Mesenchymal stem cell (in vitro differentiated cells and primary cell): ENCODE data around the gene CCR9.

ENCODE experiments used
- DNase-seq: peaks from one replicate; pipeline ENCODE4 v3.0.0-alpha.2; 2013
- H2AFZ ChIP-seq: one replicate; pipeline ENCODE4 v1.6.1; 2013; ENCODE audit warnings: low read depth, mild to moderate bottlenecking, control low read depth, inconsistent platforms, low read length, moderate library complexity
- H2AK5ac ChIP-seq: 2 replicates; pipeline ENCODE4 v1.6.1; 2013; ENCODE audit warnings: low read length, moderate library complexity, mild to moderate bottlenecking, inconsistent platforms; ENCODE audit not compliant: severe bottlenecking
- H2BK120ac ChIP-seq: one replicate; pipeline ENCODE4 v1.6.1; 2013; ENCODE audit warnings: low read depth, mild to moderate bottlenecking, inconsistent platforms, low read length, moderate library complexity
- H2BK12ac ChIP-seq, 2 experiments: one replicate each; pipeline ENCODE4 v1.6.1; 2013; ENCODE audit warnings: inconsistent platforms in 2 of 2, low read length in 2 of 2, mild to moderate bottlenecking in 2 of 2, moderate library complexity in 2 of 2, control low read depth in 1 of 2
- H2BK15ac ChIP-seq: one replicate; pipeline ENCODE4 v1.6.1; 2013; ENCODE audit warnings: mild to moderate bottlenecking, low read depth, inconsistent platforms; ENCODE audit not compliant: poor library complexity, severe bottlenecking
- H2BK5ac ChIP-seq: 2 replicates; pipeline ENCODE4 v1.6.1; 2013; ENCODE audit warnings: low read depth, mild to moderate bottlenecking, low read length, control low read depth, inconsistent platforms; ENCODE audit not compliant: poor library complexity, severe bottlenecking
- H3K14ac ChIP-seq, 2 experiments: one replicate each; pipeline ENCODE4 v1.6.1; 2013; ENCODE audit warnings: inconsistent platforms in 2 of 2, low read length in 2 of 2, control low read depth in 1 of 2, mild to moderate bottlenecking in 1 of 2, moderate library complexity in 1 of 2
- H3K18ac ChIP-seq, 2 experiments: one replicate each; pipeline ENCODE4 v1.6.1; 2013; ENCODE audit warnings: inconsistent platforms in 2 of 2, low read length in 2 of 2, control low read depth in 1 of 2, low read depth in 1 of 2, mild to moderate bottlenecking in 1 of 2
- H3K23ac ChIP-seq, 2 experiments: one replicate each; pipeline ENCODE4 v1.6.1; 2013; ENCODE audit warnings: inconsistent platforms in 2 of 2, low read length in 2 of 2, mild to moderate bottlenecking in 2 of 2, moderate library complexity in 2 of 2, control low read depth in 1 of 2
- H3K27ac ChIP-seq: 2 replicates; pipeline ENCODE4 v1.5.1; 2013; ENCODE audit warnings: mild to moderate bottlenecking, moderate library complexity, low read length, control low read depth, inconsistent platforms; ENCODE audit not compliant: poor library complexity, severe bottlenecking
- H3K27me3 ChIP-seq, 2 experiments: 2 replicates each; pipeline versions ENCODE4 v1.6.1 to v1.7.0; 2013; ENCODE audit warnings: low read length in 2 of 2, mild to moderate bottlenecking in 2 of 2, moderate library complexity in 2 of 2, control low read depth in 1 of 2, inconsistent platforms in 1 of 2; ENCODE audit not compliant: control insufficient read depth in 1 of 2, insufficient read depth in 1 of 2
- H3K36me3 ChIP-seq, 2 experiments: 2 replicates each; pipeline versions ENCODE4 v1.6.1 to v1.7.0; 2013; ENCODE audit warnings: low read length in 2 of 2, control low read depth in 1 of 2, inconsistent platforms in 1 of 2, low read depth in 1 of 2, mild to moderate bottlenecking in 1 of 2; ENCODE audit not compliant: insufficient read depth in 2 of 2, control insufficient read depth in 1 of 2
- H3K4ac ChIP-seq, 2 experiments: one replicate each; pipeline ENCODE4 v1.6.1; 2013; ENCODE audit warnings: inconsistent platforms in 2 of 2, low read length in 2 of 2, mild to moderate bottlenecking in 2 of 2, moderate library complexity in 2 of 2, control low read depth in 1 of 2, low read depth in 1 of 2
- H3K4me1 ChIP-seq: 2 replicates; pipeline ENCODE4 v1.6.1; 2013; ENCODE audit warnings: low read depth, low read length, control low read depth; ENCODE audit not compliant: control insufficient read depth, insufficient read depth
- H3K4me2 ChIP-seq: 2 replicates; pipeline ENCODE4 v1.6.1; 2013; ENCODE audit warnings: low read length, mild to moderate bottlenecking, inconsistent platforms; ENCODE audit not compliant: poor library complexity, severe bottlenecking
- H3K4me3 ChIP-seq, 2 experiments: 2 replicates each; pipeline versions ENCODE4 v1.5.1 to v1.7.0; 2013; ENCODE audit warnings: low read length in 2 of 2, mild to moderate bottlenecking in 2 of 2, control low read depth in 1 of 2, low read depth in 1 of 2; ENCODE audit not compliant: insufficient read depth in 1 of 2
- H3K79me1 ChIP-seq: replicated peaks from 2 replicates; pipeline ENCODE4 v1.6.1; 2013; ENCODE audit warnings: mild to moderate bottlenecking, control low read depth, low read length, inconsistent platforms; ENCODE audit not compliant: poor library complexity, severe bottlenecking
- H3K9ac ChIP-seq: 2 replicates; pipeline ENCODE4 v1.7.0; 2013; ENCODE audit warnings: mild to moderate bottlenecking, low read length, moderate library complexity
- H3K9me3 ChIP-seq: 2 replicates; pipeline ENCODE4 v1.7.0; 2013; ENCODE audit warnings: mild to moderate bottlenecking, low read length; ENCODE audit not compliant: control insufficient read depth
- H4K8ac ChIP-seq: one replicate; pipeline ENCODE4 v1.6.1; 2013; ENCODE audit warnings: inconsistent platforms, mild to moderate bottlenecking, low read length, moderate library complexity
- H4K91ac ChIP-seq: one replicate; pipeline ENCODE4 v1.6.1; 2013; ENCODE audit warnings: mild to moderate bottlenecking, low read length, inconsistent platforms
- WGBS: methylation state at CpG from one replicate; pipeline ENCODE4 v1.1.7; 2013; ENCODE audit warnings: mixed read lengths; 5-methylcytosine and 5-hydroxymethylcytosine counted together

Gene CCR9

GRCh38 chr3:45868650-45869049, 17.7 kb upstream of the CCR9 start:
- Histone ChIP-seq H3K4me1 (no peaks in the 10 kb centered on the region), H3K23ac (no peak overlapping the region), H3K27ac (no peak overlapping the region), H2BK5ac (no peak overlapping the region), H3K27me3 (peaks cover 10 to 11% of the 10 kb centered on the region in 2 experiments), H3K4ac (no peak overlapping the region), H3K18ac (no peak overlapping the region), H3K36me3 (no peaks in the 10 kb centered on the region), H4K91ac (no peak overlapping the region), H3K79me1 (no peaks in the 10 kb centered on the region), H2BK15ac (no peak overlapping the region), H3K9me3 (peaks cover 14% of the 10 kb centered on the region), H2AFZ (no peak overlapping the region), H2BK120ac (no peak overlapping the region), H4K8ac (no peak overlapping the region), H2AK5ac (no peak overlapping the region), H3K14ac (no peak overlapping the region), H3K4me3 (no peak overlapping the region), H3K4me2 (no peak overlapping the region), H2BK12ac (no peak overlapping the region), H3K9ac (no peak overlapping the region)
- 50% methylated on average over 2 of the region's 2 CpGs for WGBS
- DNase-seq = no peak

GRCh38 chr3:45869638-45870037, 16.7 kb upstream of the CCR9 start:
- Histone ChIP-seq H3K9ac (no peak overlapping the region), H2AK5ac (no peak overlapping the region), H4K8ac (no peak overlapping the region), H3K27ac (no peak overlapping the region), H3K4ac (no peak overlapping the region), H2BK15ac (no peak overlapping the region), H2BK5ac (no peak overlapping the region), H3K18ac (no peak overlapping the region), H3K36me3 (no peaks in the 10 kb centered on the region), H3K9me3 (peaks cover 13% of the 10 kb centered on the region), H3K4me2 (no peak overlapping the region), H2AFZ (no peak overlapping the region), H3K4me1 (no peaks in the 10 kb centered on the region), H3K14ac (no peak overlapping the region), H3K27me3 (peaks cover 10 to 18% of the 10 kb centered on the region in 2 experiments), H4K91ac (no peak overlapping the region), H2BK120ac (no peak overlapping the region), H3K4me3 (no peak overlapping the region), H2BK12ac (no peak overlapping the region), H3K79me1 (no peaks in the 10 kb centered on the region), H3K23ac (no peak overlapping the region)
- DNase-seq = no peak
- WGBS = 53% methylated on average over 2 of the region's 3 CpGs

GRCh38 chr3:45870099-45870498, 16.2 kb upstream of the CCR9 start:
- H2BK15ac ChIP-seq = no peak overlapping the region
- H3K27me3 ChIP-seq = peaks cover 5 to 19% of the 10 kb centered on the region in 2 experiments
- H3K9ac ChIP-seq = no peak overlapping the region
- WGBS = 83% methylated on average over 4 of the region's 4 CpGs
- H2BK120ac ChIP-seq = no peak overlapping the region
- no peak overlapping the region for H3K27ac ChIP-seq
- no peak overlapping the region for H3K23ac ChIP-seq
- no peaks in the 10 kb centered on the region for H3K79me1 ChIP-seq
- H3K36me3 ChIP-seq = no peaks in the 10 kb centered on the region
- no peak overlapping the region for H2BK12ac ChIP-seq
- no peak for DNase-seq
- H3K9me3 ChIP-seq = peaks cover 8% of the 10 kb centered on the region
- no peak overlapping the region for H4K91ac ChIP-seq
- no peak overlapping the region for H3K14ac ChIP-seq
- no peak overlapping the region for H2AFZ ChIP-seq
- H3K4me3 ChIP-seq = no peak overlapping the region
- H4K8ac ChIP-seq = no peak overlapping the region
- no peak overlapping the region for H3K4ac ChIP-seq
- no peak overlapping the region for H2BK5ac ChIP-seq
- no peak overlapping the region for H2AK5ac ChIP-seq
- H3K4me1 ChIP-seq = no peaks in the 10 kb centered on the region
- no peak overlapping the region for H3K18ac ChIP-seq
- H3K4me2 ChIP-seq = no peak overlapping the region

- no peak overlapping the region for H3K23ac ChIP-seq
- no peak overlapping the region for H3K18ac ChIP-seq
- no peak overlapping the region for H2AFZ ChIP-seq
- H2BK12ac ChIP-seq = no peak overlapping the region
- no peak overlapping the region for H4K8ac ChIP-seq
- H3K14ac ChIP-seq = no peak overlapping the region
- DNase-seq = no peak
- no peak overlapping the region for H4K91ac ChIP-seq
- 81% methylated on average over 4 of the region's 6 CpGs for WGBS
- H3K27me3 ChIP-seq = peaks cover 6 to 28% of the 10 kb centered on the region in 2 experiments
- H3K4me2 ChIP-seq = no peak overlapping the region
- no peak overlapping the region for H2BK15ac ChIP-seq
- H3K9ac ChIP-seq = no peak overlapping the region
- no peak overlapping the region for H2BK120ac ChIP-seq
- H3K4ac ChIP-seq = no peak overlapping the region
- no peaks in the 10 kb centered on the region for H3K79me1 ChIP-seq
- no peak overlapping the region for H3K27ac ChIP-seq
- no peaks in the 10 kb centered on the region for H3K4me1 ChIP-seq
- no peak overlapping the region for H2AK5ac ChIP-seq
- H3K36me3 ChIP-seq = no peaks in the 10 kb centered on the region
- no peak overlapping the region for H2BK5ac ChIP-seq
- H3K4me3 ChIP-seq = no peak overlapping the region
- peaks cover 8% of the 10 kb centered on the region for H3K9me3 ChIP-seq
These were observed 14.6 kb upstream of the CCR9 start for GRCh38 chr3:45871780-45872179.
